Skeletal muscle satellite cell (primary cell): ENCODE data around the gene MPC2.

Source experiments
- H3K27me3 ChIP-seq: 2 replicates; pipeline ENCODE4 v1.7.0; 2013; ENCODE audit warnings: low read length; ENCODE audit not compliant: control insufficient read depth, insufficient read depth
- H3K36me3 ChIP-seq: 2 replicates; pipeline ENCODE4 v1.7.0; 2013; ENCODE audit warnings: mild to moderate bottlenecking, control low read depth, low read length; ENCODE audit not compliant: insufficient read depth
- H3K4me1 ChIP-seq: 2 replicates; pipeline ENCODE4 v1.7.0; 2013; ENCODE audit warnings: low read length; ENCODE audit not compliant: control insufficient read depth, insufficient read depth
- H3K4me2 ChIP-seq: 2 replicates; pipeline ENCODE4 v1.7.0; 2013; ENCODE audit warnings: mild to moderate bottlenecking, low read length
- H3K4me3 ChIP-seq: 2 replicates; pipeline ENCODE4 v1.7.0; 2013; ENCODE audit warnings: low read length
- H3K9ac ChIP-seq: 2 replicates; pipeline ENCODE4 v1.7.0; 2013; ENCODE audit warnings: mild to moderate bottlenecking, low read depth, low read length, moderate library complexity
- H3K9me3 ChIP-seq: replicated peaks from 2 replicates; pipeline ENCODE4 v1.7.0; 2013; ENCODE audit warnings: mild to moderate bottlenecking, control low read depth, low read length

The MPC2 gene

DNA sequence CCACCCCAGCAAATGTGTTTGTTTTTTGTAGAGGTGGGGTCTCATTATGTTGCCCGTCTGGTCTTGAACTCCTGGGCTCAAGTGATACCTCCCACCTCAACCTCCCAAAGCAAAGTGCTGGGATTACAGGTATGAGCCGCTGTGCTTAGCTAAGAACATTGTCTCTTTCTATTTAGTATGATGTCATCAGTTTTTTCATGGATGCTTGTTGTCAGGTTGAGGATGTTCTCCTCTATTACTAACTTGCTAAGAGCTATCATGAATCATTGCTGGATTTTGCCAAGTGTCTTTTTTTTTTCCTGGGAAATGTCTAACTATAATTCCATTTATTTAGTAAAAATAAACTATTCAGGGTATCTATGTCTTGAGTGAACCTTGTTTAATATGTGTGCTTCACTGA, 19.0 kb upstream of the MPC2 start:
- Histone ChIP-seq H3K36me3 (peaks cover 28% of the 10 kb centered on the region), H3K4me1 (peaks cover 10% of the 10 kb centered on the region), H3K4me2 (no peak overlapping the region), H3K4me3 (no peak overlapping the region), H3K27me3 (no peaks in the 10 kb centered on the region), H3K9me3 (no peaks in the 10 kb centered on the region), H3K9ac (no peak overlapping the region)

DNA sequence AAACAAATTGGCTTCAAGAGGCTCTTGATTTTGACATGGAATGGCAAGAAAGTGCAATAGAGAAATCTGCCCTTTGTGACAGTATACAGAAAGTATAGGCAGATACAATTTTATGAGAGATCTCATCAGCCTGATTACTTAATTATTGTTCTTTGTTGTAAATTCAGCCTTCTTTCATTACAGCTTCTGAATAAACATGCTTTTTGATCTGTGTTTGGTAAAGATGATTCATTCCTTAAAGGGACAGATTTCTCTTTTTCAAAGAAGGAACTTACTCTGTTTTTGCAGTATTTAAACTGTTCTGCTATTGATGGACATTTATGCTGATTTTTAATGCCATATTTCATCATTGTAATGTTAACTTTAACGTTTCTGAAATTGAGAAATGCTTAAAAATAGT, 13.7 kb upstream of the MPC2 start:
- Histone ChIP-seq H3K36me3 (peaks cover 30% of the 10 kb centered on the region), H3K4me1 (peaks cover 6% of the 10 kb centered on the region), H3K4me2 (no peak overlapping the region), H3K9ac (no peak overlapping the region), H3K4me3 (no peak overlapping the region), H3K9me3 (no peaks in the 10 kb centered on the region), H3K27me3 (no peaks in the 10 kb centered on the region)

DNA sequence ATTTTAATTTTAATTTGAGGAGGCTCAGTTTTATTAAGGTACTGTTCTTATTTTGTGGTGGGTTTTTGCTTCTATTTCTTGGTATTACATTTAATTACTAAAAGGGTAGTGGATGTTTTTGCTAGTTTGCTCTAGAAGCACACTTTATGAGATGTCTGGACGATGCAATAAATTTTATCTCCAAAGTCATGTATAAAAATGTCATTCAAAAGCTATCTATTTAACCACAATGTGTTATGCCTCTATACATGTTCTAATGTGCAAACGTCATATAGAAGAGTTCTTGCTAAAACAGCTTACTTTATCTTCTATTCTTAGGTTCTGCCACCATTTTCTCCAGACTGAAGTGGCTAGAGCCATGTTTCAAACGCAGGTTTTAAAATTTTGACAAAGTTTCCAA, 12.9 kb upstream of the MPC2 start:
- no peaks in the 10 kb centered on the region for H3K9me3 ChIP-seq
- H3K4me3 ChIP-seq = no peak overlapping the region
- H3K27me3 ChIP-seq = no peaks in the 10 kb centered on the region

DNA sequence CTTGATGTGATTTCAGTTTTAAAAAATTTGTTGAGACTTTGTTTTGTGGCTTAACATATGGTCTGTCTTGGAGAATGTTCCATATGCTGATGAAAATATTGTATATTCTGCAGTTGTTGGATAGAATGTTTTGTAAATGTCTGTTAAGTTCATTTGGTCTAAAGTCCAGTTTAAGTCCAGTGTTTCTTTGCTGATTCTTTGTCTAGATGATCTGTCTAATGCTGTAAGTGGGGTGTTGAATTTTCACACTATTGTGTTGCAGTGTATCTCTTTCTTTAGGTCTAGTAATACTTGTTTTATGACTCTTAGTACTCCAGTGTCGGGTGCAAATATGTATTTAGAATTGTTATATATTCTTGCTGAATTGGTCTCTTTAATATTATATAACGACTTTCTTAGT, 10.9 kb upstream of the MPC2 start:
- H3K9me3 ChIP-seq = no peaks in the 10 kb centered on the region
- peaks cover 6% of the 10 kb centered on the region for H3K4me1 ChIP-seq
- no peaks in the 10 kb centered on the region for H3K27me3 ChIP-seq
- no peak overlapping the region for H3K4me2 ChIP-seq
- no peak overlapping the region for H3K9ac ChIP-seq
- peaks cover 15% of the 10 kb centered on the region for H3K36me3 ChIP-seq
- H3K4me3 ChIP-seq = no peak overlapping the region

More for the DNA sequence above, 12.9 kb upstream of the MPC2 start:
- Histone ChIP-seq H3K4me2 (no peak overlapping the region), H3K9ac (no peak overlapping the region), H3K4me1 (peaks cover 6% of the 10 kb centered on the region), H3K36me3 (peaks cover 26% of the 10 kb centered on the region)

DNA sequence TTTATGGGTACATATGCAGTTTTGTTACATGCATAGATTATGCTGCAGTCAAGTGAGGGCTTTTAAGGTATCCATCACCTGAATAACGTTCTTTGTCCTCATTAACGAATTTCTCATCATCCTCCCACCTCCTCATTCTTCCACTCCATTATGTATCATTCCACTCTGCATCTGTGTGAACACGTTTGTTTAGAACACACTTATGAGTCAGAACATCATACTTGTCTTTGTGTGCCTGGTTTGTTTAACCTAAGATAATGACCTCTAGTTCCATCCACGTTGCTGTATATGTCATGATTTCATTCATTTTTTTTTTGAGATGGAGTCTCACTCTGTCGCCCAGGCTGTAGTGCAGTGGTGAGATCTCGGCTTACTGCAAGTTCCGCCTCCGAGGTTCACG, 6.7 kb upstream of the MPC2 start:
- Histone ChIP-seq H3K9me3 (no peaks in the 10 kb centered on the region), H3K4me1 (peaks cover 2% of the 10 kb centered on the region), H3K4me3 (no peak overlapping the region), H3K27me3 (no peaks in the 10 kb centered on the region), H3K4me2 (no peak overlapping the region), H3K9ac (no peak overlapping the region), H3K36me3 (peaks cover 9% of the 10 kb centered on the region)

DNA sequence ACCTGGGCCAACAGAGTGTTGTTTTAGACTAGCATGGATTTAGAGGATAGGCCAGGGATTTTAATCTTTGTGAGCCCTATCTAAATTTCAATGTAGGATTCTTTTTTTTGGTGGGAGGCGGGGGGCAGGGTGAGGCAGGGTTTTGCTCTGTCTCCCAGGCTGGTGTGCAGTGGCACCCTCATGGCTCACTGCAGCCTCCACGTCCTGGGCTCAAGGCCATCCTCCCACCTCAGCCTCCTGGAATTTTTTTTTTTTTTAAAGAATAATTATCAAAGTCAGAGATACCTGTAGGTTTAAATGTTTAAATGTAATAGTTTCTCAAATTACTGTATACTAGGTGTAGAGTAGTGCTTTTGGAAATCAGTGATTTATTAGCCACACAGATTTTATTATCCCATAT, 3.4 kb upstream of the MPC2 start:
- Histone ChIP-seq H3K9ac (no peak overlapping the region), H3K4me2 (no peak overlapping the region), H3K4me3 (no peak overlapping the region), H3K27me3 (no peaks in the 10 kb centered on the region), H3K36me3 (peaks cover 9% of the 10 kb centered on the region), H3K9me3 (no peaks in the 10 kb centered on the region), H3K4me1 (peaks cover 8% of the 10 kb centered on the region)

DNA sequence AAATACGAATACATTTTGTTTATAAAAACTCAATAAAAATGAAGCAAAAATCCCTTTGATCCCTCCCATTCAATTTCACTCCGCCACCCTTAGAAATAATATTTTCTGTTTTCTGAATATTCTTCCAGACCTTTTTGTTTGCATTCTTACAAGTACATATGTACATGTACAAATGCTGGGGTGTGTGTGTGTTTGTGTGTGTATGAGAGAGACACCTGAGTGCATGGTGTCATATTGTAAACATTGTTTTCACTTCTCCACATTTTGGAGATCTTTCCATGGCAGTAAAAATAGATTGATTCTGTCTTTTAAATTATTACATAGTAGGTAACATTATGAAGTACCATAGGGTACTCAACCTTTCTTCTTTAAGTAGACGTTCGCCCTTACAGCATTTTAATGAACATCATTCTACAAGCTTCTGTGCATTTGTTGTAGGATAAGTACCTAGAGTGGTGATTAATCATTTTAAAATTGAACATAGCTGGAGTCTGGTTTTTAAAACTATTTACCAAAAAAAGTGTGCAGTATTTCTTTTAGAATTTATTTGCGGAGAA, 1.3 kb upstream of the MPC2 start:
- H3K9ac ChIP-seq = peak overlapping the region; percentile 95
- H3K4me2 ChIP-seq = peak overlapping the region; percentile 95

DNA sequence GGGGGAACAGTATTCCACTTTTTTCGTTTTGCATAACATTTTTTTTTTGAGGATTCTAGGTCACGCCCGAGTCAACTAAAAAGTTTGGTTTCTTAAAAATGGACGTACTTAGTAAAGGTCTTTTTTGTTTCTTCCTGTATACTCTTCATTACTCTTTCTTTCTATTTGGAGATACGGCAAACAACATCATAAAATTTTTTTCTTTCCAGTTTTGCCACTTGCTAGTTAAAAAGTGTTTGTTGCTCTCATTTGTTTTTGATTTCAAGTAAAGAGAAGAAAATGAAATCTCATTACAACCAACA, 788 bp upstream of the MPC2 start:
- H3K27me3 ChIP-seq = no peaks in the 10 kb centered on the region
- H3K4me1 ChIP-seq = peaks cover 19% of the 10 kb centered on the region
- peaks cover 5% of the 10 kb centered on the region for H3K36me3 ChIP-seq
- peak overlapping the region; percentile 95 for H3K9ac ChIP-seq
- H3K4me3 ChIP-seq = peak overlapping the region; percentile 69
- H3K4me2 ChIP-seq = peak overlapping the region; percentile 95
- H3K9me3 ChIP-seq = no peaks in the 10 kb centered on the region

More for the DNA sequence above, 1.3 kb upstream of the MPC2 start:
- Histone ChIP-seq H3K4me3 (peak overlapping the region; percentile 69), H3K36me3 (peaks cover 5% of the 10 kb centered on the region), H3K4me1 (peaks cover 19% of the 10 kb centered on the region), H3K27me3 (no peaks in the 10 kb centered on the region), H3K9me3 (no peaks in the 10 kb centered on the region)

DNA sequence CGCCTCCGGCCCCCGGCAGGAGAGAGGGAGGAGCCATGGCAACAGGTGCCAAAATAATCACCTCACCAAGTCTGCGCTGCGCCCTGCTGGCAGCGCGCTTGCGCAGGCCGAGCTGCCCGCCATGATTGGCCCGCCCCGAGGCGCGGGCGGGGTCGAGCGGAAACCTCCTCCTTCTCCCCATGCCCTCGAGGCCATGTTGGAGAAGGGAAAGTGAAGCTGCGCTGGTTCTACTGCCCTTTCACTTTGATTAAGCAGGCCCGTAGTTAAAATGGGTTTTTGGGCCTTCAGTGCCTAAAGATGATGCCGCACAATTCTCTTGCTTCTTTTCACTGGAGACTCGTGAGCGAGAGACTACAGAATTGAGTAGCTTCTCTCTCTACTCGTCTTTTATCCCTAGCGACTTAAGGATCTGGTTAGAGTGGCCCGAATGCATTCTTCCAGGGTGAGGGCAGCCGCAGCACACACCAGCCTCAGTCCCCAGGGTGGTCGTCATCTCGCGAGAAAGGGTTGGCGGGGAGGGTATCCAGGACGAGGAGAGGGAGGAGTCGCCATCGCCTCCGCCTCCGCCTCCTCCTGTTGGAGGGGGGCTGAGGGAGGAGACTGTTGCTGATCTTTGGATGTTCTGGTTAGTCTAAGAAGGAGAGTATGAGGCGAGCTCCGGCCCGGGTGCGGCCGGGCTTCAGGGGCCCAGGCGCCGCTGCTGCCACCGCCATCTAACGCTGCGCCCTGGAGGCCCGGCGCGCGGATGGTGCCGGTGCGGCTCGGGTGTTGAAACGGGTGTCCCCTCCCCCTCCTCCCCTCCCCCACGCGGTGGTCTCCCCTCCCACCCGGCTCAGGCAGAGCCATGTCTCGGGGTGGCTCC, 573 bp downstream of the MPC2 start, which contains the start of gene DCAF6:
DCAF6 (plus strand) TSS at position 616 of the 862 bp plus-strand sequence; CDS start at position 845, 229 bp downstream.
- peak within 1 kb of the TSS; percentile 95 for H3K9ac ChIP-seq
- H3K27me3 ChIP-seq = no peaks in the 10 kb centered on the region
- H3K4me1 ChIP-seq = peaks cover 19% of the 10 kb centered on the region
- H3K36me3 ChIP-seq = no peaks in the 10 kb centered on the region
- H3K9me3 ChIP-seq = no peaks in the 10 kb centered on the region
- peak within 1 kb of the TSS; percentile 69 for H3K4me3 ChIP-seq
- H3K4me2 ChIP-seq = peak within 1 kb of the TSS; percentile 95

DNA sequence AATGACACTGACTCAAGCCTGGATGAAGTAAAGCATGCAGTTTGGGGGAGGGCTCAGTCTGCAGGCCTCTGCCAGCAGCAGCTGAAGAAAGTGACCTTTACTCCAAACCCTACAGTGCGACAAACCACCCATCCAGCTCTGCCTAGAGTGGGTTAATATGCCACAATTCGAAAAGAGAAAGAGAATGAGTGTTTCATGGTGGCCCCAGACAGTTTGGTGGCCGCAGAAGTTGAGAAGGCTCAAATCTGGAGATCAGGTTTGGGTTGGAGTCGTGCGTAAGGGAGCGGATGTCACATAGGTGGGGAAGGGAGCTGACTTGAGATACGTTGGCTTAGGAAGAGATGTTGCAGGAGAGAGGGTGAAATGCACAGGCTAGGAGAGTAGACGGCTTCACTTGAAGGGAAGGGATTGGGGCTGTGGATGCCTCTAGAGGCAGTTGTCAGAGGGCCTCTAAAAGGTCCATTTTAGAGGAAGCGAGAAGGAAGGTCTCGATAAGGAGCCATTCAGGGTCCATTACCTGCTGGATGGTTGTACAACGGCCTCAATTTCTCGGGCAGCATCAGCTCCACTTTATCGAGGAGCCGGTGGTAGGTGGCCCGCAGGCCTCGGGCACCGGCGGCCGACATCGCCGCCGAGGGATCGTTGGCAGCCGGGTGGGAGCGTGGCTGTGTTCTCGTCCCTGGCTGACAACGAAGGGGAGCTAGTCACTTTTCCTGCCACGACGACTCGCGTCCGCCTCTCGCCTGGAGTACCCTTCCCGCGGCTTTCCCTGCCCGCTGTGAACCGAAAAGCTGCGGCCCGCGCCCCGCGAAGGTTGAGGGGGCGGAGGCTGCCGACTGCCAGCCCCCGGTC, 1.4 kb downstream of the MPC2 start:
- peaks cover 19% of the 10 kb centered on the region for H3K4me1 ChIP-seq
- H3K4me2 ChIP-seq = peak overlapping the region; percentile 95
- H3K9me3 ChIP-seq = no peaks in the 10 kb centered on the region
- H3K4me3 ChIP-seq = peak overlapping the region; percentile 69
- H3K9ac ChIP-seq = peak overlapping the region; percentile 95
- H3K36me3 ChIP-seq = no peaks in the 10 kb centered on the region
- no peaks in the 10 kb centered on the region for H3K27me3 ChIP-seq

DNA sequence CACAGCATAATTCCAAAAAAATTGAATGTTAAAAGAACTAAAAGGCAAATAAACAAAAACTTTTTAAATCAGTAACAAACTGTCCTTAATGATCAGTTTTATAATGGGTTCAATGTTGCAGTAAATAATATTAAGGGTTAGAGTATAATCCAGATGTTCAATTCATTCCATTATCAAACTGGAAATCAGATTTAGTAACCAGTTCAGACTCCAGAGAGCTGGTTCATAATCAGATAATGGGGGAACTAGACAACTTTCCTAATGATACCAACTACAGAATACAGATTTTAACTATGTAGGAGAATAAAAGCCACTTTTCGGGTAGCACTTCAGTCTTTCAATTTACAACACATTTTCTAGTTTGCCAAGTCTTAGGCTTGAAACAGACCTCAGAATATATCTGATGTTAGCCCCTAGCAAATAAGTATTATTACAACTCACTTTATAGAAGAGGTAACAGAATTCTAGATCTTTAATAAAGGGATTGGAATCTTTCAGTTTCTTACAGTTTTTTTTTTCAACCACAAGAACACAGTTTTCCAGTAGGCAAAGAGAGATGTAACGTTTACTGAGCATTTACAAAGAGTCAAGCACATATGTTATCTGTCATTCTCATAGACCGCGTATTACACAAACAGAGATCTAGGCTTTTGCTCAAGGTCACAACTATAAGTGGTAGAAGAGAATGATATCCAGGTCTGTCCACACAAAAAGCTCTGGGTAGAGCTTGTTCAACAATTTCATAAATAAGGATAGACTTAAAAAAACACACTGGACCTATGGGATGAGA, 2.3 kb downstream of the MPC2 start:
- no peaks in the 10 kb centered on the region for H3K27me3 ChIP-seq
- H3K36me3 ChIP-seq = no peaks in the 10 kb centered on the region
- peaks cover 19% of the 10 kb centered on the region for H3K4me1 ChIP-seq
- H3K9me3 ChIP-seq = no peaks in the 10 kb centered on the region
- peak overlapping the region; percentile 95 for H3K9ac ChIP-seq
- peak overlapping the region; percentile 69 for H3K4me3 ChIP-seq
- peak overlapping the region; percentile 95 for H3K4me2 ChIP-seq
